NCI-H1694 (cell line): ENCODE measurements around the gene ADAMTS15.

Experiments used
- DNase-seq: peaks from one replicate; lab custom pipeline; 2025; lab: John Stamatoyannopoulos, UW

ADAMTS15 gene

DNA sequence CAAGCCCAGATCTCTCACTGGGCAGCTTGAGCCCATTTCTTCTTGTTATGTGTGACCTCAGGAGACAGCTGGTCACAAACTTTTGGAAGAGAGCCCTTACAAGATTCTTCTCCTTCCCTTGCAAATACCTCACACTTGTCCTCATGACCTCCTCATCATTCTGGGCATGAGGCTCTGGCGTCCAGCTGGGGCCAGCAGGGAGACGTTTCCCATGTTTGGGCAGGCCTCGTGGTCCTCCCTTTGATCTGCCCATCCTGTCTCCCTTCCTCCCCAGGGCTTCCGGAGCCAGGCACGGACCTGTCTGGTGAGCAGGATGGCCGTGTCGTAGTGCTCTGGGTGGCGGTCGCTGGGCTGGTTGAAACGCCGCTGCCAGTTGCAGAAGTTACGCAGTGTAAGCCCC is 29.7 kb upstream of the ADAMTS15 start:
- no peak for DNase-seq

DNA sequence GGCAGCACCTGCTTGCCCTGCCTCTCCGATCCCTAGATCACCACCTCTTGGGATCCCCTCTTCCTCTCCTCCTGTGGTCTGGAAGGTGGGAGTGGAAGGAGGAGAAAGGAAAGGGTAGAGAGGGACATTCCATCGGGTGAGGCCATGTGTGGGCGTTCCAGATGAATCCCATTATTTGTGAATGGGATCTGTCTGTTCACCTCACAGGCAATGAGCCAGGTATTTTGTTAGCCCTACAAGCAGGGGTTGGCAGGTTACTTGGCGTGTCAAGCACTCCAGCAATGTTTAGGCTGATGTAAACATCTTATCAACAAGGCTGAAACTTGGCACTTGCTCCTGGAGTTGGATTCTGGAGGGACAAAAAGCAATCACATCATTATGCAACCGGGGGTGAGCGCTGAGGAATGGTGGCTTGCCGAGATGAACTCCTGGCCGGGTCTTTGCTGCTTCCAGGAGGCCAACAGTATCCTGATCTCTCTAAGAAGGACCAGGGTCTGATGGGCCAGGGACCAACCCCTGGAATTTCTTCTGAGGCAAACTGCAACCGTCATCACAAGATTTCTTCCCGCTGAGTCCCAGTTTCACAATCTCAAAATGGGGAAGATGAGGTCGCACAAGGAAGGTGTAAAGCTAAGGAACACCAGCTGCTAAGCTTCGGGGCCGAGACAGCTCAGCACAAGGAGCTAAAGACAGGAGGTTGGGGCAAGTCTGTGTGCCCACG is 27.8 kb upstream of the ADAMTS15 start:
- DNase-seq = no peak

DNA sequence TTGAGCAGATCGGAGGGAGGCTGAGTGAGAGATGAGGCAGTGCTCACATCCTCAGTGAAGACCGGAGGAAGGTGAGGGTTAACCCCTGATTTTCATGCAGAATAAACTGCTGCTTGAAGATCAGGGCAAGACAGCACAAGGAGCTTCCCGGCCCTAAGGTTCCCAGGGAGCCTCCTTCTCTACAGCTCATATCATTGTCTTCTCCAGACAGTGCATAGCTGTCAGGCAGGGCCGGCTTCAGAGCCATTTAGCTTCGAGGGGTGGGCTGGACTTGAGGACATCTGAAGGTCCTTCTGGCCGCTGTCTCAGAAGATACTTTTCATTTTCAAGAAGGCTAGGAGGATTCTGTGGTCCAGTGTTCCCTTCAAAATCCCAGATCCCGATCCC is 27.3 kb upstream of the ADAMTS15 start:
- no peak for DNase-seq

- no peak for DNase-seq
Observed at GRCh38 chr11:130421697-130422096, 26.7 kb upstream of the ADAMTS15 start.

- DNase-seq = no peak
Observed at GRCh38 chr11:130422251-130422995, 26.0 kb upstream of the ADAMTS15 start.

DNA sequence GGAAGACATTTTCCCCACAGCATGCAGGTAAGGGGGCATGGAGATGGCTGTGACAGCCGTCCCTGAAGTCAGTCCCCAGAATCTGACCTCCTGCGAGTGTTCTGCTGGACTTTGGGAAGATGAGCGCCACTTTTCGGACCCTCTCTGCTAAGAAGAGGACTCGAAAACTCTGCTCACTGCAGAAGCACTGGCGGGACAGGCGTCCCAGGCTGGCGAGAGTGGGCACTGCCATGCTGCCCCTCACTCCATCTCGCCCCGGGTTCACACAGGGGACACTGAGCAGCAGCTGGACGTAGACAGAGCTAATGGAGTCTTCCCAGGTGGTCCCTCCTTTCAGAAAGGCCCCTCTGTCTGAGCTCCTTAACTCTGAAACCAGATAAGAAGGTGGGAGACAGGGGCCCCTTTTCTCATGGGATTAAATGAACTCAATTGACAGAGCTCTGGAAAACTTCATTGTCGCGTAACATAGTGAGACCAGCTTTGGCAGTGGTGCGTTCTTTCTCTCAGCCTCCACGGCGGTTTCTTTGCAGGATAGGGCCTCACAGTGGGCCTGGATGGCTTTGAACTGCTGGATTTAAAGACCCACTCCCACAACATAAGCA is 24.8 kb upstream of the ADAMTS15 start:
- no peak for DNase-seq

DNA sequence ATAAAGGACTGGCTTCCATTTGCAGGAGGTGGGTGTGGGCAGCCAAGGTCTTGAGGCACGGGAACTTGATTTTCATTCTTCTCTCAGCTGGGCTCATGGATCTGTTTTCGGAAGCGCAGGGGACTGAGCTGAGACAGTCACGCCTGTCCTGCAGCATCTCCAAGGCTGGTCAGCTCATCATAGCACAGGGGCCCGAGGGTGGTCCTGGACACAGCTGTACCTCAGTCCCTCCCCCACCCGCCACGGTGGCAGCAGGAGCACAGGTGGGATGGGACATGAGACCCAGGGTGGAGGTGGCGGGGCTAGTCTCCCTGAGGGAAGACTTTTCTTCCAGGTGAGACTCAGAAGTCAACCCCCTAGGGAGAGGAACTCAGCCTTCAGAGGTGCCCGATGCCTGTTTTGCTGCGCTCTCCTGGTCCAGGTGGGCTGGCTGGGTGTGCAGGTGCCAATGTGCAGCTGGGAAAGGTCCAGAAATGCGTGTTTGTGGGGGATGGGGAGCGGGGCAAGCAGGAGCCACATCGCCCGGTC is 23.8 kb upstream of the ADAMTS15 start:
- no peak for DNase-seq

GRCh38 chr11:130425156-130425555 is 23.3 kb upstream of the ADAMTS15 start:
- DNase-seq = no peak

- DNase-seq = peak; percentile 42
Observed at GRCh38 chr11:130426223-130426836, 22.1 kb upstream of the ADAMTS15 start.

DNA sequence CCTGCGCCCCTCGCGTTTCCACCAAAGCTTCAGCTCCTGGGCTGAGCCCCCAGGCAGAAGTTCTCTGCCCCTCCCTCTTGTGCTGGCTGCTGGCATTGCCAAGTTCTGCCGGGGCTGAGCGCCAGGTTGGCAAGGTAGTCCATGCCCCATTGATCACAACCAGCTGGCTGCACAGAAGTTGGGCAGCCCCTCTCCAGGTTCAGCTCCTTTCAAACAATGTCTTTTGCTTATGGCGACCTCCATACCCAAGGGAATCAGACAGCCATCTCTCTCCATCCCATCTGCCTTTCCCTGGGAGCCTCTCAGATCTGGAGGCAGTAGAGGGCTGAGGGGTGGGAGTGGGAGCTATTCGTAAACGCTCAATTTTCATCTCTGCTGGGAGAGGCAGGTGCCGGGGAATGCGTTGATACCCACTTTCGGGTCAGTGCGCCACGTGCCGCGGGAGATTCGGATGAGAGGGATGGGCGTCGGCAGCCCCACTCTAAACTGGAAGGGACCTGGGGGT is 21.6 kb upstream of the ADAMTS15 start:
- DNase-seq = peak; percentile 34

DNA sequence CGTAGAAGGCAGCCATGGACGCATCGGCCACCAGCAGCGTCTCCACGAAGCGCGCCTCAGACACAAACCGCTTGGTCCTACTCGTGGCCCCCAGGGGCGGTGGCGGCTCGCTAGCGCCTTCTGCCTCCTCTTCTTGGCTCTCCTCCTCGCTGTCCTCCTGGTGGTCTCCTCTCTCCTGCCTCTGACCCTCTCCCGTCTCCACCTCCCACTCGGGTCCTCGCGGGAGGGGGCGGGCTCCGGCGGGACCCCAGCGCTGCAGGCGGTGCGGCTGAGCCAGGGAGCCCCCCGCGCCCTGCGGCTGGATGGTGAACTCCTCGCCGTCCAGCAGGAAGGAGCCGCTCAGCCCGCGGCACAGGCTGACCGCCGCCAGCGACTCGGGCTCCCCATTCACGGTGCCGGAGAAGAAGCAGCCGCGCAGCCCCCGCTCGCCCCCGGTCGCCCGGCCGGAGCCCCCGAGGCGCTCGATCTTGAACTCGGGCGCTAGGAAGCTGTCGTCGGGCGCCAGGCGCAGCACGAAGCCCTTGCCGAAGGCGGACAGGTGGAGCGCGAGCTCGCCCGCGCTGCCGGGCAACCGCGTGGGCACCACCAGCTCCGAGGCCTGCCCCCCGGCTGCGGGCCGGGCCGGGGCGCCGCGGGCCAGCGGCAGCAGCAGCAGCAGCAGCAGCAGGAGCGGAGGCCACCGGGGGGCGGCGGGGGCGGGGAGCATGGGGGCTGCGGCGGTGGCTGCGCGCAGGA is 20.7 kb upstream of the ADAMTS15 start:
- no peak for DNase-seq

- no peak for DNase-seq
Observed at GRCh38 chr11:130428316-130429119, 19.9 kb upstream of the ADAMTS15 start, which contains the start of gene ADAMTS8. Gene ADAMTS8, minus strand, starts transcription at chr11:130428609. Its CDS starts 323 bp downstream, at chr11:130428286.

GRCh38 chr11:130429120-130429681 is 19.2 kb upstream of the ADAMTS15 start:
- DNase-seq = no peak

- no peak for DNase-seq
Observed at GRCh38 chr11:130429983-130430382, 18.5 kb upstream of the ADAMTS15 start.

GRCh38 chr11:130431331-130431773 is 17.1 kb upstream of the ADAMTS15 start:
- DNase-seq = peak; percentile 22

DNA sequence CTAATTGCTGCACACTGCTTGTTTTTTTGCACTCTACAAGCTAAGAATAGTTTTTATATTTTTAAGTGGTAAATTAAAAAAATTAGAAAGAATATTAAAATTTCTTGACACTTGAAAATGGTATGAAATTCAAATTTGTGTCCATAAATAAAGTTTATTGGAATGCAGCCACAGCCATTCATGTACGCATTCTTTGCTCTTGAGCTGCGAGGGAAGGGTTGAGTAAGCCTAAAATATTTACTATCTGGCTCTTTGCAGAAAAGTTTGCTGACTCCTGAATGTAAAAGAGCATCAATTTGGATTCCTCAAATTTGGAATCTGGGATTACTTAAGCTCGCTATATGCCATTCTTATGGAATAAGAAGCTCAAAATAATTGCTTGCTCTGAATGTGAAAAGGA is 16.6 kb upstream of the ADAMTS15 start:
- DNase-seq = no peak

GRCh38 chr11:130433357-130433756 is 15.1 kb upstream of the ADAMTS15 start:
- no peak for DNase-seq

DNA sequence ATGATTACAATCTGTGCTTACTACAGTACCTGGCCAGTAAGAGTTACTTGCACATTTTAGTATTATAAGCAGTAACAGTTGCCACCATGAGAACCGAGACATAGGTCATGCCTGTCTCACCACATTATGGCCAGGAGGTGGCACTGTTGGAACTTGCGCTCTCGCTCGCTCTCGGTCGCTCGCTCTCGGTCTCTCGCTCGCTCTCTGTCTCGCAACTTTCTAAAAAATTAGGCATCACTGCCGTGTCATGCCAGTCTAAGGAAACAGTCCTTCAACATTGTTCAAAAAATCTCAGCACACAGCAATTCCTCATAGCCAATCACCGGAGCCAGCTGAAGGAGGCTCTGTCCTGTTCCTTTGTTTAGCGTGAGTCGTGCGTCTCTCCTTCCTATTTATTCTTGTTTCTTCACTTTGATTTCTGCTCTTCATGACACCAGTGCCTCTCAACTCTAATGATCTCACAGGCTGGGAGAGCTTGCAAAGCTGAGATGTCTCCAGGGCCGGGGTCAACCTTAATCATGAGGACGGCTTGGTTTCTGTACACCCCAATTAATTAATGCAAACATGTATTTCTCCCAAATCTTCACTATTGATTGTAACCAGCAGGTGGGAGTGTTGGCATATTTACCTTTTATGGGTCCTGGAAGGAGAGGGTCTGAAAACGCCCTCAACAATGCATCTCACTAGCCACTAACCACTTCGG is 13.8 kb upstream of the ADAMTS15 start:
- peak; percentile 25 for DNase-seq

GRCh38 chr11:130435671-130436070 is 12.8 kb upstream of the ADAMTS15 start:
- DNase-seq = no peak

DNA sequence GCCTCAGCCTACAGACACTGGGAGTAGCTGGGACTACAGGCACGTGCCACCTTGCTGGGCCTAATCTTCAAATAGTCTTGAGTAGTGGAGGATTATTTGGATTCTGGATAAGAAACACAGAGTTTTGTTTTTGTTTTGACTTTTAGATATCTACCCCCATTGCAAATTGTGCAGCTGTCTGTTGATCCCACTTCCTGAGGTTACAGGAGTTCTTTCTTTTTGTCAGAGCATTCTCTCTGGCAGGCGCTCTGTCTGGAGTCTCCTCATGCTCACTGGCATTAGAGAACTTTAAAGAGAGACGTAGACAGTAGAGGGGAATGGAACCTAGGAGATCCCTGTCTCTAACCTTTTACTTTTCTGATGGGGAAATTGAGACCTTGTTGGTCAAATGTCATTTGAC is 12.3 kb upstream of the ADAMTS15 start:
- no peak for DNase-seq
